ENCODE results near the gene PPM1B. TPM values are rescaled to one million over a fixed set of nuclear protein-coding genes. Genes with fewer than 3 reads are reported as not detected.

Gene PPM1B
- total and polyA plus RNA-seq, 2 of the 13 experiments (the other 11 are each of a cell fraction or from before 2014, with no cell fraction given) = 24.4 to 25.0 TPM

- TF ChIP-seq ZNF788 (CRISPR knock-in tag; IDR thresholded peaks at IDR 0.05; ENCODE audit: borderline replicate concordance) (no peak; the same call in 1 of the 2 replicates), SP4 (CRISPR knock-in tag; IDR thresholded peaks at IDR 0.05) (peak; percentile 38), ZNF781 (CRISPR knock-in tag; IDR thresholded peaks at IDR 0.05; ENCODE audit: borderline replicate concordance, not compliant biosample characterization) (peak; percentile 85), HBP1 (CRISPR knock-in tag; IDR thresholded peaks at IDR 0.05; ENCODE audit: low read depth) (no peak; the same call in 1 of the 2 replicates), ZFY (CRISPR knock-in tag; IDR thresholded peaks at IDR 0.05) (peak; percentile 71), PRMT3 (CRISPR knock-in tag; IDR thresholded peaks at IDR 0.05; ENCODE audit: borderline replicate concordance, low read depth) (no peak), ZNF280B (CRISPR knock-in tag; IDR thresholded peaks at IDR 0.05; ENCODE audit: borderline replicate concordance) (peak; percentile 48; the same call in 1 of the 2 replicates), PAXIP1 (CRISPR knock-in tag; conservative IDR thresholded peaks at IDR 0.05) (peak; percentile 65), CSRNP2 (CRISPR knock-in tag; conservative IDR thresholded peaks at IDR 0.05; ENCODE audit: low read depth) (no peak), PRDM15 (CRISPR knock-in tag; IDR thresholded peaks at IDR 0.05) (no peak; the same call in 1 of the 2 replicates), EEA1 (CRISPR knock-in tag; IDR thresholded peaks at IDR 0.05; ENCODE audit: borderline replicate concordance) (0 out of 2 replicates have a peak, but pooled peaks have one; percentile 35), YY1 (IDR thresholded peaks at IDR 0.05; ENCODE audit: insufficient read depth, insufficient replicate concordance, low read depth, low read length) (peak; percentile 24), ZBTB34 (CRISPR knock-in tag; IDR thresholded peaks at IDR 0.05) (no peak; the same call in 1 of the 2 replicates)
These were observed 581 bp upstream of the PPM1B start (continued) for GRCh38 chr2:44167908-44168680.
